H1 (cell line): ENCODE measurements around the gene TAF7. TPM values are rescaled to one million over a fixed set of nuclear protein-coding genes. Genes with fewer than 3 reads are reported as not detected.

Experiments used
- ASH2L ChIP-seq: fragments of 200-600, 300-600 bp; sonication (generic); IDR thresholded peaks from one replicate; pipeline ENCODE4 v1.7.1; 2017; ENCODE audit warnings: low read length
- CBX5 ChIP-seq: fragments of 300-800, 300-1000 bp; sonication (generic); IDR thresholded peaks from 2 replicates; pipeline ENCODE4 v1.7.1; 2016; ENCODE audit warnings: antibody characterized with exemption, low read length, low read depth
- CHD7 ChIP-seq: fragments of 300-600 bp; sonication (generic); IDR thresholded peaks from 2 replicates; pipeline ENCODE4 v1.7.1; 2012; ENCODE audit warnings: low read length, moderate library complexity, mild to moderate bottlenecking, inconsistent platforms; ENCODE audit not compliant: insufficient replicate concordance
- HDAC6 ChIP-seq: IDR thresholded peaks from one replicate; pipeline ENCODE4 v1.7.1; 2012; ENCODE audit warnings: low read depth, mild to moderate bottlenecking, inconsistent platforms, low read length, moderate library complexity
- RAD21 ChIP-seq, 2 experiments: IDR thresholded peaks in 1 of 2; conservative IDR thresholded peaks in 1 of 2; 2 replicates each; pipeline ENCODE4 v1.6.1; 2011; ENCODE audit warnings: low read depth in 2 of 2, low read length in 2 of 2, improper control_type of control experiment in 1 of 2, inconsistent platforms in 1 of 2, mild to moderate bottlenecking in 1 of 2, moderate library complexity in 1 of 2
- SIN3A ChIP-seq, 2 experiments: IDR thresholded peaks in 1 of 2; conservative IDR thresholded peaks in 1 of 2; 2 replicates each; pipeline ENCODE4 v1.6.1; 2011 to 2012; ENCODE audit warnings: low read length in 2 of 2, improper control_type of control experiment in 1 of 2, low read depth in 1 of 2, mild to moderate bottlenecking in 1 of 2
- TAF1 ChIP-seq: IDR thresholded peaks from 2 replicates; pipeline ENCODE4 v1.6.1; 2011; ENCODE audit warnings: mild to moderate bottlenecking, low read depth, low read length
- TBP ChIP-seq: IDR thresholded peaks from 2 replicates; pipeline ENCODE4 v1.6.1; 2011; ENCODE audit warnings: low read depth, low read length, improper control_type of control experiment
- TCF12 ChIP-seq: IDR thresholded peaks from 2 replicates; pipeline ENCODE4 v1.6.1; 2011; ENCODE audit warnings: low read depth, mild to moderate bottlenecking, low read length
- polyA plus RNA-seq, 7 experiments: library from polyadenylated mRNA; depleted of rRNA in 3 of 7; stranded (reverse) in 5 of 7; unstranded in 2 of 7; fragments of >200 nt in 5 of 7; fragments of 200-250 nt in 2 of 7; gene quantifications; 1 replicate in 5 of 7; 2 replicates in 1 of 7; 4 replicates in 1 of 7; pipeline versions ENCODE4 v1.2.1 to v1.2.3, GENCODE V29; 2011 to 2013; ENCODE audit warnings: missing spikeins in 2 of 7, mixed read lengths in 2 of 7
- total RNA-seq: library from RNA; stranded (reverse); fragmentation: NEBNext Ultra II Directional; extraction: Animal tissue kit (Norgen Biotek cat#: 25700); gene quantifications from 2 replicates; pipeline ENCODE4 v1.2.1, GENCODE V29; 2021

Gene TAF7
- total and polyA plus RNA-seq, 2 of the 8 experiments (the other 6 are each of a cell fraction or from before 2014, with no cell fraction given): 29.8 to 101 TPM

DNA sequence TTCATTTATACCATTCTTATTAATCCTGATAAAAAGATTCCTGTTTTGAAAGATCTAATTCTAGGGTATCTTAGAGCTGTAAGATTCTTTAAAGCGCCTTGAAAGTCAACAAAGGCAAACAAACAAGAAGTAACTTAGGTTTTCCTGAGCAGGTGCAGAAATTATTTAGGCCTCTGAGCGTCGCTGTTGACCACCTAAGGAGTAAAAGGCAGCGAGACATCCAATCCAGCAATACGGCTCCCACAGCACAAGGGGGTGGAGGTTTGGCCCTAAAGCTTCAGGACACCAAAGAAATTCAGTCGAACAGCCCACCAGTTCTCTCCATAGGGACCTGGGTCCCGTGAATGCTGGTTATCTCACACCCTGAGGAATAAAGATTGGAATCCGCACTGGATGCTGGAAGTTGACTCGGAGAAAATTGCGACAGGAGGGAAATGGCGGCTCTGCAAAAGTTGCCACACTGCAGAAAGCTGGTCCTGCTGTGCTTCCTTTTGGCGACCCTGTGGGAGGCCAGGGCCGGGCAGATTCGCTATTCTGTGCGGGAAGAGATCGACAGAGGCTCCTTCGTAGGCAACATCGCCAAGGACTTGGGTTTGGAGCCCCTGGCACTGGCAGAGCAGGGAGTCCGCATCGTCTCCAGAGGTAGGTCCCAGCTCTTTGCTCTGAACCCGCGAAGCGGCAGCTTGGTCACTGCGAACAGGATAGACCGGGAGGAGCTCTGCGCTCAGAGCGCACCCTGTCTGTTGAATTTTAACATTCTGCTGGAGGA, 18.1 kb upstream of the TAF7 start, which contains the start of gene PCDHGA2 (continued):
- TF ChIP-seq CHD7 (no peak), TAF1 (no peak), RAD21 (IDR thresholded peaks at IDR 0.05 in 1 of 2, conservative IDR thresholded peaks at IDR 0.05 in 1 of 2; ENCODE audit: low read depth in 2 of 2, low read length in 2 of 2) (peak; percentile 58 to 65), SIN3A (conservative IDR thresholded peaks at IDR 0.05 in 1 of 2, IDR thresholded peaks at IDR 0.05 in 1 of 2; ENCODE audit: low read depth in 1 of 2, low read length in 2 of 2) (no peak), CBX5 (no peak), TCF12 (no peak), HDAC6 (no peak), ASH2L (no peak), TBP (no peak)
